Testis (tissue), 3 donors: Measurements from ENCODE around the gene C10orf120. TPM values are rescaled to one million over a fixed set of nuclear protein-coding genes. Genes with fewer than 3 reads are reported as not detected.

Experiments
- DNase-seq: peaks from one replicate; pipeline ENCODE4 v3.0.0-alpha.2; 2019
- H3K27ac ChIP-seq, 2 donors: fragments of 200-600 bp; sonication (generic); one replicate each; pipeline ENCODE4 v1.5.1; 2019
- H3K27me3 ChIP-seq: fragments of 200-600 bp; sonication (generic); one replicate; pipeline ENCODE4 v1.5.1; 2019
- H3K36me3 ChIP-seq: fragments of 200-600 bp; sonication (generic); one replicate; pipeline ENCODE4 v1.5.1; 2017; ENCODE audit warnings: low read depth; ENCODE audit errors: missing control alignments
- H3K4me1 ChIP-seq: fragments of 200-600 bp; sonication (generic); one replicate; pipeline ENCODE4 v1.5.1; 2019
- H3K4me3 ChIP-seq, 2 donors: fragments of 200-600 bp; sonication (generic); one replicate each; pipeline ENCODE4 v1.5.1; 2017 to 2019
- H3K9me3 ChIP-seq: fragments of 200-600 bp; sonication (generic); one replicate; pipeline ENCODE4 v1.5.1; 2017
- CTCF ChIP-seq, 3 experiments: fragments of 450-650 bp in 2 of 3; fragments of 200-600 bp in 1 of 3; sonication (generic) in 1 of 3; IDR thresholded peaks; one replicate each; pipeline ENCODE4 v1.5.1; 2016 to 2019; ENCODE audit warnings: antibody characterized with exemption in 3 of 3, mild to moderate bottlenecking in 2 of 3, moderate library complexity in 1 of 3
- POLR2A ChIP-seq: fragments of 450-650 bp; IDR thresholded peaks from one replicate; pipeline ENCODE4 v1.6.1; 2017; ENCODE audit warnings: antibody characterized with exemption, mild to moderate bottlenecking, moderate library complexity
- WGBS, 2 donors: methylation state at CpG; one replicate each; pipeline ENCODE4 v1.1.5; 2018; 5-methylcytosine and 5-hydroxymethylcytosine counted together
- intact Hi-C: fragments of 100-400 bp; cut with DNase I; formaldehyde crosslinking; loops from one replicate; pipeline ENCODE4 v1.15.1; 2023; ENCODE audit warnings: low total_unique reads
- polyA plus RNA-seq: library from polyadenylated mRNA; stranded (reverse); fragments of 350-450 nt; fragmentation: Illumina TruSeq; extraction: RNeasy Lipid Tissue Mini Kit (QIAGEN cat#74804); gene quantifications from one replicate; pipeline ENCODE4 v1.2.3, GENCODE V29; 2014; ENCODE audit warnings: low read depth, low replicate concordance; ENCODE audit not compliant: insufficient read depth
- total RNA-seq, 2 donors: library from RNA; depleted of rRNA; stranded (reverse); fragments of >200 nt; gene quantifications; one replicate each; pipeline ENCODE4 v1.2.3, GENCODE V29; 2016

C10orf120 gene
- total and polyA plus RNA-seq, 3 donors from 2014 or later = 7.9 to 36.6 (median 11.9) TPM

GRCh38 chr10:122662231-122662630, 37.4 kb downstream of the C10orf120 start:
- Histone ChIP-seq H3K4me3 (no peak overlapping the region), H3K27ac (no peak overlapping the region), H3K27me3 (no peaks in the 10 kb centered on the region), H3K4me1 (peaks cover 10% of the 10 kb centered on the region), H3K36me3 (no peaks in the 10 kb centered on the region), H3K9me3 (no peaks in the 10 kb centered on the region)
- no peak for TF ChIP-seq POLR2A
- no peak for TF ChIP-seq CTCF (IDR thresholded peaks at IDR 0.05)
- intact Hi-C loops = no loop called here
- no peak for DNase-seq
- WGBS, 2 donors = 80 to 84% methylated on average over 6 of the region's 6 CpGs

GRCh38 chr10:122660696-122661095, 39.0 kb downstream of the C10orf120 start:
- Histone ChIP-seq H3K27me3 (no peaks in the 10 kb centered on the region), H3K36me3 (no peaks in the 10 kb centered on the region), H3K4me3 (no peak overlapping the region), H3K9me3 (no peaks in the 10 kb centered on the region), H3K27ac (no peak overlapping the region), H3K4me1 (peaks cover 4% of the 10 kb centered on the region)
- WGBS, 2 donors = 88 to 89% methylated on average over 6 of the region's 6 CpGs
- intact Hi-C loops = no loop called here
- DNase-seq = no peak
- TF ChIP-seq POLR2A (no peak), CTCF (IDR thresholded peaks at IDR 0.05) (no peak)

GRCh38 chr10:122659651-122660050, 40.0 kb downstream of the C10orf120 start:
- Histone ChIP-seq H3K27ac (no peak overlapping the region), H3K4me3 (no peak overlapping the region), H3K36me3 (no peaks in the 10 kb centered on the region), H3K27me3 (no peaks in the 10 kb centered on the region), H3K9me3 (no peaks in the 10 kb centered on the region), H3K4me1 (no peaks in the 10 kb centered on the region)
- TF ChIP-seq CTCF (IDR thresholded peaks at IDR 0.05) (no peak), POLR2A (no peak)
- DNase-seq = no peak
- 91 to 93% methylated on average over 7 of the region's 7 CpGs for WGBS, 2 donors
- intact Hi-C loops = no loop called here

GRCh38 chr10:122659126-122659525, 40.5 kb downstream of the C10orf120 start:
- no peaks in the 10 kb centered on the region for H3K27me3 ChIP-seq
- no peak overlapping the region for H3K4me3 ChIP-seq
- intact Hi-C loops = no loop called here
- no peak overlapping the region for H3K27ac ChIP-seq
- no peaks in the 10 kb centered on the region for H3K36me3 ChIP-seq
- TF ChIP-seq POLR2A (no peak), CTCF (IDR thresholded peaks at IDR 0.05) (no peak)
- H3K9me3 ChIP-seq = no peaks in the 10 kb centered on the region
- no peak for DNase-seq
- H3K4me1 ChIP-seq = no peaks in the 10 kb centered on the region
- 81 to 84% methylated on average over 6 of the region's 6 CpGs for WGBS, 2 donors

GRCh38 chr10:122658356-122659049, 41.1 kb downstream of the C10orf120 start:
- no peak overlapping the region for H3K4me3 ChIP-seq
- H3K27ac ChIP-seq = no peak overlapping the region
- no peaks in the 10 kb centered on the region for H3K4me1 ChIP-seq
- H3K36me3 ChIP-seq = no peaks in the 10 kb centered on the region
- no peak for DNase-seq
- no peak for TF ChIP-seq POLR2A
- TF ChIP-seq CTCF (IDR thresholded peaks at IDR 0.05) = no peak
- no peaks in the 10 kb centered on the region for H3K9me3 ChIP-seq
- intact Hi-C loops = no loop called here
- WGBS, 2 donors = 60 to 61% methylated on average over 8 of the region's 8 CpGs
- no peaks in the 10 kb centered on the region for H3K27me3 ChIP-seq
